Measurements from ENCODE around the gene CALM1.

DNA sequence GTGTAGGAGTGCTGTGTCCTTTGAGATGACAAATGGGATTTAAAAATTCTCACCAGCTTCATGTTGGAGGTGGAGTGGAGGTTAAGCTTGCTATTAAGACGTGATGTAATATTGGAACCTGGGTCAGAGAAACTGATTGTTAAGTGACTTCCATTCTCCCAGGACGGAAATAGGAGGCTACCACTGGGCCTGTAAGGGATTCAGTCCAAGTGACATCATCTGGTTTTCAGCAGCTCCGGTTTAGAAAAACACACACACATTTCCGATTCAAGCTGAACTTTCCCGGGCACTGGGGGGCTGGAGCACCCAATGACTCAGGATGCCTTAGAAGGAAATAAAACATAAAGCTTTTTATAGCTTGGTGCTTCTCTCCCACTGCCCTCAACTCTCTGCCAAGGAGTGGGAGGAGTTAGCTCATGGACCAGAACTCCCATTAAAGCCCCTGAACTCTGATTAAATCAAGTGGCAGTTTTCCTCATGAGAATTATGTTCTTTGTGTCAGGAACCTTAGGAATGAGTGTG, 12.4 kb downstream of the CALM1 start:
- TF ChIP-seq POLR2A (IDR thresholded peaks at IDR 0.05): no peak
- TF ChIP-seq, protein P1, sequence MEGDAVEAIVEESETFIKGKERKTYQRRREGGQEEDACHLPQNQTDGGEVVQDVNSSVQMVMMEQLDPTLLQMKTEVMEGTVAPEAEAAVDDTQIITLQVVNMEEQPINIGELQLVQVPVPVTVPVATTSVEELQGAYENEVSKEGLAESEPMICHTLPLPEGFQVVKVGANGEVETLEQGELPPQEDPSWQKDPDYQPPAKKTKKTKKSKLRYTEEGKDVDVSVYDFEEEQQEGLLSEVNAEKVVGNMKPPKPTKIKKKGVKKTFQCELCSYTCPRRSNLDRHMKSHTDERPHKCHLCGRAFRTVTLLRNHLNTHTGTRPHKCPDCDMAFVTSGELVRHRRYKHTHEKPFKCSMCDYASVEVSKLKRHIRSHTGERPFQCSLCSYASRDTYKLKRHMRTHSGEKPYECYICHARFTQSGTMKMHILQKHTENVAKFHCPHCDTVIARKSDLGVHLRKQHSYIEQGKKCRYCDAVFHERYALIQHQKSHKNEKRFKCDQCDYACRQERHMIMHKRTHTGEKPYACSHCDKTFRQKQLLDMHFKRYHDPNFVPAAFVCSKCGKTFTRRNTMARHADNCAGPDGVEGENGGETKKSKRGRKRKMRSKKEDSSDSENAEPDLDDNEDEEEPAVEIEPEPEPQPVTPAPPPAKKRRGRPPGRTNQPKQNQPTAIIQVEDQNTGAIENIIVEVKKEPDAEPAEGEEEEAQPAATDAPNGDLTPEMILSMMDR (IDR thresholded peaks at IDR 0.05): no peak

Measured in lower leg skin (tissue), 3 donors.